ENCODE measurements around the gene OR8B2. TPM values are rescaled to one million over a fixed set of nuclear protein-coding genes. Genes with fewer than 3 reads are reported as not detected.

OR8B2 gene
- total RNA-seq, 1 experiment from 2014 or later = not detected

DNA sequence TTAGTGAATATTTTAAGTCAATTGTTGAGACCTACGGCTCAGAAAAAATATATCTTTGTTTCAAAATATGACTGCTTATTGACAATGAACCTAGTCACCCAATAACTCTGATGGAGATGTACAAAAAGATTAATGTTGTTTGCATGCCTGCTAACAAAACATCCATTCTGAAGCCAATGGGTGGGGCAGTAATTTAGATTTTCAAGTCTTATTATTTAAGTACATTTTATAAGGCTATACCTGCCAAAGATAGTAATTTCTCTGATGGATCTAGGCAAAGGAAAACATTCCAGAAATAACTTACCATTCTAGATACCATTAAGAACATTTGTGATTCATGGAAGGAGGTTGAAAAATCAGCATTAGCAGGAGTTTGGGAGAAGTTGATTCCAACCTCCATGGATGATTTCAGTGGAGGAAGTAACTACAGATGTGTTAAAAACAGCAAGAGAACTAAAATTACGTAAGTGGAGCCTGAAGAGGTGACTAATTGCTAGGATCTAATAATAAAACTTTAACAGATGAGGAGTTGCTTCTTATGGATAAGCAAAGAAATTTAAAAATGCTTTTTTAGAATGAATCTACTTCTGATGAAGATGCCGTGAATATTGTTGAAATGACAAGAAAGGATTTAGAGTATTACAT, 37.9 kb downstream of the OR8B2 start:
- ChIA-PET RAD21 (ENCODE audit: low non-redundant PET in 1 of 2, low total read pairs in 2 of 2, uncharacterized antibody in 2 of 2, unreplicated experiment in 2 of 2) (no interaction called here), POLR2A (no interaction called here), CTCF (no interaction called here)
- no TSS peak for BruUV-seq (replicated peaks)
- no peak overlapping the region for H3K27ac ChIP-seq (ENCODE audit: low read depth, low read length)
- no peak overlapping the region for H3K4me2 ChIP-seq (ENCODE audit: low read length)
- H3K4me1 ChIP-seq (ENCODE audit: control insufficient read depth in 1 of 2, insufficient read depth in 2 of 2, low read length in 2 of 2) = no peaks in the 10 kb centered on the region
- no peaks in the 10 kb centered on the region for H3K79me2 ChIP-seq (ENCODE audit: insufficient read depth, low read length)
- H4K20me1 ChIP-seq (ENCODE audit: insufficient read depth) = no peaks in the 10 kb centered on the region
- no peaks in the 10 kb centered on the region for H3K9me2 ChIP-seq (ENCODE audit: insufficient read depth)
- no peak overlapping the region for H3K4me3 ChIP-seq (replicated peaks in 1 of 2; ENCODE audit: low read depth in 1 of 2, low read length in 2 of 2)
- H3K36me3 ChIP-seq (ENCODE audit: control insufficient read depth in 1 of 2, insufficient read depth in 2 of 2, low read length in 2 of 2) = no peaks in the 10 kb centered on the region
- no peak overlapping the region for H2AFZ ChIP-seq (ENCODE audit: low read depth, low read length, poor library complexity, severe bottlenecking)
- TF ChIP-seq CBX3 (IDR thresholded peaks at IDR 0.05; ENCODE audit: low read depth) (no peak), EGR1 (IDR thresholded peaks at IDR 0.05; ENCODE audit: low read depth) (no peak), ELF1 (IDR thresholded peaks at IDR 0.05; ENCODE audit: borderline replicate concordance, low read depth) (no peak), POLR2A (IDR thresholded peaks at IDR 0.05; ENCODE audit: borderline replicate concordance, extremely low read depth, insufficient read depth, insufficient read length) (no peak)
- TF ChIP-seq, protein P1, sequence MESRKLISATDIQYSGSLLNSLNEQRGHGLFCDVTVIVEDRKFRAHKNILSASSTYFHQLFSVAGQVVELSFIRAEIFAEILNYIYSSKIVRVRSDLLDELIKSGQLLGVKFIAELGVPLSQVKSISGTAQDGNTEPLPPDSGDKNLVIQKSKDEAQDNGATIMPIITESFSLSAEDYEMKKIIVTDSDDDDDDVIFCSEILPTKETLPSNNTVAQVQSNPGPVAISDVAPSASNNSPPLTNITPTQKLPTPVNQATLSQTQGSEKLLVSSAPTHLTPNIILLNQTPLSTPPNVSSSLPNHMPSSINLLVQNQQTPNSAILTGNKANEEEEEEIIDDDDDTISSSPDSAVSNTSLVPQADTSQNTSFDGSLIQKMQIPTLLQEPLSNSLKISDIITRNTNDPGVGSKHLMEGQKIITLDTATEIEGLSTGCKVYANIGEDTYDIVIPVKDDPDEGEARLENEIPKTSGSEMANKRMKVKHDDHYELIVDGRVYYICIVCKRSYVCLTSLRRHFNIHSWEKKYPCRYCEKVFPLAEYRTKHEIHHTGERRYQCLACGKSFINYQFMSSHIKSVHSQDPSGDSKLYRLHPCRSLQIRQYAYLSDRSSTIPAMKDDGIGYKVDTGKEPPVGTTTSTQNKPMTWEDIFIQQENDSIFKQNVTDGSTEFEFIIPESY (IDR thresholded peaks at IDR 0.05; ENCODE audit: extremely low read depth, insufficient replicate concordance, low read length) = no peak
- H3K27me3 ChIP-seq (ENCODE audit: insufficient read depth, low read length) = peaks cover 7% of the 10 kb centered on the region; the same call in 1 of the 2 replicates
- ATAC-seq = no peak
- no peak overlapping the region for H3K9ac ChIP-seq (ENCODE audit: low read length)
- intact Hi-C loops (cut with micrococcal nuclease) = no loop called here
- no peaks in the 10 kb centered on the region for H3K9me3 ChIP-seq (ENCODE audit: control insufficient read depth in 1 of 2, insufficient read depth in 1 of 2, low read depth in 1 of 2, low read length in 2 of 2)
- no peak for DNase-seq (ENCODE audit: low read depth, low spot score)

DNA sequence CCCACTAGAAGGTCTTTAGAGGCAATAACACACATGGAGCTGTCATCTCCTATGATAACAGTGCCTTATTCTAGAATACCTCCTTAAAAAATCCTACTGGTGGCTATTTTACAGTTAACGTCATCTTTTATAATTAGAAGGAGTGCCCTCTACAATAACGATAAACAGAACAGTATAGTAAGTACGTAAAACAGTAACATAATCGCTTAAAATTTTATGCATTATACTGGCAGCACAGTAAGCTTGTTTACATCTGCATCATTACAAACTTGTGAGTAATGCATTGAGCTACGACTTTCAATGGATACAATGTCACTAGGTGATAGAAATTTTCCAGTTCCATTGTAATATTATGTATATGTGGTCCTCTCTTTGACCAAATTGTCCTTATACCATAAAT, 40.0 kb downstream of the OR8B2 start:
- CTCF ChIA-PET = no interaction called here
- Histone ChIP-seq H3K4me2 (ENCODE audit: low read length) (no peak overlapping the region), H3K79me2 (ENCODE audit: insufficient read depth, low read length) (no peaks in the 10 kb centered on the region), H2AFZ (ENCODE audit: low read depth, low read length, poor library complexity, severe bottlenecking) (no peak overlapping the region), H3K27ac (ENCODE audit: low read depth, low read length) (no peak overlapping the region), H3K4me1 (ENCODE audit: control insufficient read depth in 1 of 2, insufficient read depth in 2 of 2, low read length in 2 of 2) (no peaks in the 10 kb centered on the region), H3K27me3 (ENCODE audit: insufficient read depth, low read length) (peaks cover 17% of the 10 kb centered on the region; the same call in 1 of the 2 replicates), H3K9me3 (ENCODE audit: control insufficient read depth in 1 of 2, insufficient read depth in 1 of 2, low read depth in 1 of 2, low read length in 2 of 2) (no peaks in the 10 kb centered on the region), H3K4me3 (replicated peaks in 1 of 2; ENCODE audit: low read depth in 1 of 2, low read length in 2 of 2) (no peak overlapping the region), H4K20me1 (ENCODE audit: insufficient read depth) (no peaks in the 10 kb centered on the region), H3K9me2 (ENCODE audit: insufficient read depth) (no peaks in the 10 kb centered on the region), H3K36me3 (ENCODE audit: control insufficient read depth in 1 of 2, insufficient read depth in 2 of 2, low read length in 2 of 2) (no peaks in the 10 kb centered on the region), H3K9ac (ENCODE audit: low read length) (no peak overlapping the region)
- intact Hi-C loops (cut with micrococcal nuclease) = no loop called here
- ATAC-seq (no peak), DNase-seq (ENCODE audit: low read depth, low spot score) (no peak)
- RAD21 ChIA-PET (ENCODE audit: low non-redundant PET in 1 of 2, low total read pairs in 2 of 2, uncharacterized antibody in 2 of 2, unreplicated experiment in 2 of 2) = no interaction called here
- BruUV-seq (replicated peaks) = no TSS peak
- POLR2A ChIA-PET = no interaction called here
- TF ChIP-seq RAD21 (IDR thresholded peaks at IDR 0.05; ENCODE audit: low read depth) = no peak
- TF ChIP-seq YY1 (IDR thresholded peaks at IDR 0.05; ENCODE audit: extremely low read depth, insufficient replicate concordance, low read depth, low read length) = no peak
- TF ChIP-seq SRF (IDR thresholded peaks at IDR 0.05; ENCODE audit: low read depth) = no peak
- TF ChIP-seq TCF7L2 (IDR thresholded peaks at IDR 0.05; ENCODE audit: borderline replicate concordance, extremely low read depth, insufficient read depth, insufficient read length) = no peak
- no peak for TF ChIP-seq SP1 (IDR thresholded peaks at IDR 0.05; ENCODE audit: low read depth)
- no peak for TF ChIP-seq ELF1 (IDR thresholded peaks at IDR 0.05; ENCODE audit: borderline replicate concordance, low read depth)
- no peak for TF ChIP-seq POLR2AphosphoS5 (IDR thresholded peaks at IDR 0.05; ENCODE audit: low read depth, low read length)
- TF ChIP-seq CBX3 (IDR thresholded peaks at IDR 0.05; ENCODE audit: low read depth) = no peak
- TF ChIP-seq MAX (IDR thresholded peaks at IDR 0.05) = no peak
- no peak for TF ChIP-seq CEBPB (IDR thresholded peaks at IDR 0.05; ENCODE audit: low read depth)
- TF ChIP-seq, protein P1 (IDR thresholded peaks at IDR 0.05; ENCODE audit: extremely low read depth, insufficient replicate concordance, low read length) = no peak
- no peak for TF ChIP-seq JUND (IDR thresholded peaks at IDR 0.05)
- TF ChIP-seq EZH2 (IDR thresholded peaks at IDR 0.05) = no peak
- TF ChIP-seq SIN3A (IDR thresholded peaks at IDR 0.05; ENCODE audit: low read depth) = no peak

Measured in HCT116 (cell line).